Spinal cord (tissue), 10 donors: ENCODE data around the gene CCNA2. TPM values are rescaled to one million over a fixed set of nuclear protein-coding genes. Genes with fewer than 3 reads are reported as not detected.

Experiments
- DNase-seq, 6 donors: peaks; one replicate each; pipeline versions ENCODE4 v3.0.0 to v3.0.0-alpha.2; 2013 to 2015; ENCODE audit warnings: low spot score in 6 of 6, low read depth in 4 of 6
- H3K27ac ChIP-seq: one replicate; pipeline ENCODE4 v1.5.1; 2013; ENCODE audit warnings: low read depth, low read length, control low read depth
- H3K27me3 ChIP-seq: one replicate; pipeline ENCODE4 v1.6.1; 2013; ENCODE audit warnings: low read length; ENCODE audit not compliant: control insufficient read depth, insufficient read depth
- H3K36me3 ChIP-seq: one replicate; pipeline ENCODE4 v1.6.1; 2013; ENCODE audit warnings: low read length; ENCODE audit not compliant: control insufficient read depth, insufficient read depth
- H3K4me1 ChIP-seq: one replicate; pipeline ENCODE4 v1.6.1; 2013; ENCODE audit warnings: low read length; ENCODE audit not compliant: control insufficient read depth, insufficient read depth
- H3K4me3 ChIP-seq: one replicate; pipeline ENCODE4 v1.5.1; 2013; ENCODE audit warnings: low read depth, low read length, control low read depth
- H3K9me3 ChIP-seq: one replicate; pipeline ENCODE4 v1.6.1; 2013; ENCODE audit warnings: low read length; ENCODE audit not compliant: control insufficient read depth, insufficient read depth
- WGBS: methylation state at CpG from one replicate; pipeline ENCODE4 v1.1.5; 2013; ENCODE audit warnings: missing lambda C conversion rate; ENCODE audit not compliant: insufficient coverage; 5-methylcytosine and 5-hydroxymethylcytosine counted together
- polyA plus RNA-seq, 2 donors: library from polyadenylated mRNA; unstranded; fragments of 120-200 nt; gene quantifications; one replicate each; pipeline ENCODE4 v1.2.1, GENCODE V29; 2013; ENCODE audit not compliant: insufficient read length in 2 of 2
- total RNA-seq, 2 donors: library from RNA; depleted of rRNA in 1 of 2; stranded (reverse); fragments of 120-200 nt in 1 of 2; fragments of >200 nt in 1 of 2; gene quantifications; one replicate each; pipeline versions ENCODE4 v1.2.3 to v1.2.4, GENCODE V29; 2013 to 2014
- donor health status: healthy.

CCNA2 gene
- total and polyA plus RNA-seq, 4 donors, result 16.4 to 17.9 (median 17.5) TPM

GRCh38 chr4:121829511-121829910 lies 5.8 kb upstream of the CCNA2 start:
- H3K4me1 ChIP-seq, result no peaks in the 10 kb centered on the region
- peaks cover 19% of the 10 kb centered on the region for H3K36me3 ChIP-seq
- H3K4me3 ChIP-seq, result no peak overlapping the region
- DNase-seq, result no peak
- WGBS, result 100% methylated on average over 4 of the region's 5 CpGs
- H3K27ac ChIP-seq, result no peak overlapping the region
- no peaks in the 10 kb centered on the region for H3K27me3 ChIP-seq
- no peaks in the 10 kb centered on the region for H3K9me3 ChIP-seq

- WGBS, result no CpG with 5 or more reads among the region's 1 CpG
- Histone ChIP-seq H3K4me1 (peaks cover 9% of the 10 kb centered on the region), H3K9me3 (no peaks in the 10 kb centered on the region), H3K4me3 (no peak overlapping the region), H3K36me3 (peaks cover 19% of the 10 kb centered on the region), H3K27me3 (no peaks in the 10 kb centered on the region), H3K27ac (no peak overlapping the region)
- DNase-seq, result no peak
These were observed 4.2 kb upstream of the CCNA2 start for GRCh38 chr4:121827853-121828252.

DNA sequence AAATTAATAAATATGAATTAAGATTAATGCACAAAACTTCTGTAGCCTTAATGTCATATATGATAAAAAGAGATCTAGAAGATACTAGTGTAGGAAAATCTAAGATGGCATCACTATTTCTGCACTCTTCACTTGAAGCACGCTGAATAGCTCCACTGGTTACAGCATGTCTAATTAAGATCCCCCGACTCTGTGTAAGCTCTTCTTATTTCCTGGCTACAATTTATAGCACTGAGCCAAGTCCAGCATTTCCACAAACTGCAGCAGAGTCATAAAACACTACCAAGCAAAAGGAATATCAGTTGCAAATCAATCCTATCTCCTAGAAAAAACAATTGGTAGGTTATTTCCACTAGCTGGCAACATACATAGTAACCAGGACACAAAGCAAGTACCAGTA lies 1.3 kb upstream of the CCNA2 start:
- Histone ChIP-seq H3K36me3 (peaks cover 9% of the 10 kb centered on the region), H3K27me3 (no peaks in the 10 kb centered on the region), H3K27ac (peak overlapping the region; percentile 6), H3K9me3 (no peaks in the 10 kb centered on the region), H3K4me1 (peaks cover 10% of the 10 kb centered on the region), H3K4me3 (no peak overlapping the region)
- peak in 2 of 6 donors; percentile 6 to 20 for DNase-seq
- 17% methylated on average over 2 of the region's 2 CpGs for WGBS

DNA sequence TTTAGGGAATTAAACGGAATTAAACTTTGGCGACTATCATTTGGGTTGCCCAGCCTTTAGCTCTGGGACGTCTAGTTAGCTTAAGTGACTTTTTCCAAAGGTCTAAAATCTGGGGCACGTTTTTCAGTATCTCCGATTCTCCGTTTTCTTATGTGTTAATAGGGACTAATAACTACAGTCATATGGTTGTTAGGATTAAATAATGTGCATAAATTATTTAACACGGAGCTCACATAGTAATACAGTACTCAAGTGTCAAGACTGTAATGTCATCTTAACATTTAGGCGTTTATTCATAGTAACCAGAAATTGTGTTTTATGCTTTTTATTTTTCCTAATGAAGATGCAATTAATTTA lies 466 bp upstream of the CCNA2 start:
- WGBS, result 0% methylated on average over 2 of the region's 8 CpGs
- Histone ChIP-seq H3K4me3 (peak overlapping the region; percentile 60), H3K36me3 (peaks cover 4% of the 10 kb centered on the region), H3K9me3 (no peaks in the 10 kb centered on the region), H3K27ac (peak overlapping the region; percentile 48), H3K27me3 (no peaks in the 10 kb centered on the region), H3K4me1 (peaks cover 10% of the 10 kb centered on the region)
- no peak for DNase-seq

DNA sequence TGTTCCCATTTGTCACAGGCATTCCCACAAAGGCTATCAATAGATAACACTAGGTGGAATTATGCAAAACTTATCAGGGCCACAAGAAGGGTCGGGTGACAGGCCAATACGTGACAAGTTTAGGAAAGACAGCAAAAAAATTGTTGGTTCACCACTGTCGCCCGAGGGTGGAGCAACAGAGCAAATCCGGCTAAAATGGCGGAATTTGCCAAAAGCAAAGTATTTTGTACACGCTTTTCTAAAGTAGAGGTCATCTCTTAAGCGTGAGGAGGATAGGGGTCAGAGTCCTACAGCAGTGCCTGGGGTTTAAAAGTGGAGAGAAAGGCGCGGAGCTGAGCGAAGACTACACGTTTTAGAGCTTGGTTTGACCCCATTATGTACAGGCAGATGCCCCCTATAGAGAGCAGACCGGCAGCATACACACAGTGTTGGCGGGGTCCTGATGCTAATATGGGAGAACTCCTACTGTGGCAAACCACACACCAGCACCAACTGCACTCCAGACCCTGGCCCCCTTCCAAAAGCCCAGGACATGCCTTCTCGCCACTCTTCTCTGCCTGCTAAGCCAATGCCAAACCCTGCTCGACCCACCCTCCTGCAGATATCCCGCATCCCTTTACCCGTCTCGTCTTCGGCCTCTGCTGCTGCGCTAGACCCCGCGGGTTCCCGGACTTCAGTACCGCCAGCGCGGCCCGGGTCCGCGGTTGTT lies 733 bp downstream of the CCNA2 start:
- Histone ChIP-seq H3K4me3 (peak overlapping the region; percentile 60), H3K36me3 (peaks cover 3% of the 10 kb centered on the region), H3K9me3 (no peaks in the 10 kb centered on the region), H3K27ac (peak overlapping the region; percentile 29), H3K27me3 (no peaks in the 10 kb centered on the region), H3K4me1 (peaks cover 10% of the 10 kb centered on the region)
- DNase-seq, result peak in 2 of 6 donors; percentile 10 to 30
- under 1% methylated on average over 25 of the region's 30 CpGs for WGBS

DNA sequence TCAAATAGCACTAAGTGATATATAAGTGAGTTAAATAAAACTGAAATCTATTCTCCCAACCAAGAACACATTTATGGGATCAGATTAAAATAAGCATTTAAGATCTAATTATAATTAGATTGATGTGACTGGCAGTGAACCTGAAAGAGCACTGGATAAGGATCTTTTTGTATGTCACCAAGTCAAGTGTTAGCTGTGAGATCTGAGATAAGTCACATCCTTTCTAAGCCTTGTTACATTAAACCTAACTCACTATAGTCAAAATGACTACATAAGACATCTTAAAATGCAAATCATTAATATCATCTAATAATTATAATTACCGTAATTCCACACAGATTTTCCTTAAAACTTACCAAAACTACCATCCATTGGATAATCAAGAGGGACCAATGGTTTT lies 1.6 kb downstream of the CCNA2 start:
- Histone ChIP-seq H3K27ac (no peak overlapping the region), H3K4me3 (peak overlapping the region; percentile 60), H3K36me3 (peaks cover 3% of the 10 kb centered on the region), H3K9me3 (no peaks in the 10 kb centered on the region), H3K4me1 (peaks cover 10% of the 10 kb centered on the region), H3K27me3 (no peaks in the 10 kb centered on the region)
- no CpG with 5 or more reads among the region's 1 CpG for WGBS
- DNase-seq, result no peak

- Histone ChIP-seq H3K27me3 (no peaks in the 10 kb centered on the region), H3K36me3 (peaks cover 3% of the 10 kb centered on the region), H3K4me1 (peaks cover 10% of the 10 kb centered on the region), H3K4me3 (no peak overlapping the region), H3K27ac (no peak overlapping the region), H3K9me3 (no peaks in the 10 kb centered on the region)
- no CpG with 5 or more reads among the region's 1 CpG for WGBS
- DNase-seq, result no peak
These were observed 4.3 kb downstream of the CCNA2 start for GRCh38 chr4:121819216-121819965.

GRCh38 chr4:121818215-121818614 lies 5.5 kb downstream of the CCNA2 start:
- H3K27ac ChIP-seq, result no peak overlapping the region
- peaks cover 4% of the 10 kb centered on the region for H3K4me1 ChIP-seq
- no peaks in the 10 kb centered on the region for H3K9me3 ChIP-seq
- 100% methylated on average over 1 of the region's 1 CpG for WGBS
- H3K27me3 ChIP-seq, result no peaks in the 10 kb centered on the region
- no peak overlapping the region for H3K4me3 ChIP-seq
- DNase-seq, result no peak
- peaks cover 3% of the 10 kb centered on the region for H3K36me3 ChIP-seq

DNA sequence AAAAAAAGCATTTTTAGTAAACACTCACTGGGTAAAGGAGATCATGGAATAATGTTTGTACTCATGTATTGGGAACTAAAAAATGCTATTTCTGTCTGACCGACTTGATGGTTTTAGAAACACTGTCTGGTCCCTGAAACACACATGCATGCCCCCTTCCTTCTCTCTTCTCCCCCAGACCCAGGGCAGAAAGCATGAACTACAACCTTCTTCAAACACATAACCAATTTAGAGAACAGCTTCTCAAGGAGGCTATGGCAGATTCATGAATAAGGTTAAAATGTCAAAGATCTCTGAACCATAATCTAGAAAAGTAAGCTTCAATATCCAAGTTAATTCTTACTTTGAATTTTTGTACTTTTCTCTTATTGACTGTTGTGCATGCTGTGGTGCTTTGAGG lies 6.0 kb downstream of the CCNA2 start:
- Histone ChIP-seq H3K36me3 (peaks cover 4% of the 10 kb centered on the region), H3K4me3 (no peak overlapping the region), H3K9me3 (no peaks in the 10 kb centered on the region), H3K4me1 (no peaks in the 10 kb centered on the region), H3K27ac (no peak overlapping the region), H3K27me3 (no peaks in the 10 kb centered on the region)
- no CpG with 5 or more reads among the region's 1 CpG for WGBS
- no peak for DNase-seq

- no CpG with 5 or more reads among the region's 3 CpGs for WGBS
- no peak for DNase-seq
- Histone ChIP-seq H3K27ac (no peak overlapping the region), H3K27me3 (no peaks in the 10 kb centered on the region), H3K4me3 (no peak overlapping the region), H3K9me3 (no peaks in the 10 kb centered on the region), H3K4me1 (no peaks in the 10 kb centered on the region), H3K36me3 (peaks cover 8% of the 10 kb centered on the region)
These were observed 6.7 kb downstream of the CCNA2 start for GRCh38 chr4:121817006-121817405.
